Inflammatory macrophage treated with lipopolysaccharide for 4 hours (primary cell): ENCODE measurements around the gene CAPZA2.

ENCODE experiments used
- DNase-seq: peaks from one replicate; pipeline ENCODE4 v3.0.0-alpha.2; 2020

Gene CAPZA2

GRCh38 chr7:116922545-116922944 is 60.2 kb downstream of the CAPZA2 start:
- no peak for DNase-seq

- DNase-seq = no peak
Observed at GRCh38 chr7:116924741-116925140, 62.4 kb downstream of the CAPZA2 start.

- DNase-seq = no peak
Observed at GRCh38 chr7:116929021-116929420, 66.6 kb downstream of the CAPZA2 start.

DNA sequence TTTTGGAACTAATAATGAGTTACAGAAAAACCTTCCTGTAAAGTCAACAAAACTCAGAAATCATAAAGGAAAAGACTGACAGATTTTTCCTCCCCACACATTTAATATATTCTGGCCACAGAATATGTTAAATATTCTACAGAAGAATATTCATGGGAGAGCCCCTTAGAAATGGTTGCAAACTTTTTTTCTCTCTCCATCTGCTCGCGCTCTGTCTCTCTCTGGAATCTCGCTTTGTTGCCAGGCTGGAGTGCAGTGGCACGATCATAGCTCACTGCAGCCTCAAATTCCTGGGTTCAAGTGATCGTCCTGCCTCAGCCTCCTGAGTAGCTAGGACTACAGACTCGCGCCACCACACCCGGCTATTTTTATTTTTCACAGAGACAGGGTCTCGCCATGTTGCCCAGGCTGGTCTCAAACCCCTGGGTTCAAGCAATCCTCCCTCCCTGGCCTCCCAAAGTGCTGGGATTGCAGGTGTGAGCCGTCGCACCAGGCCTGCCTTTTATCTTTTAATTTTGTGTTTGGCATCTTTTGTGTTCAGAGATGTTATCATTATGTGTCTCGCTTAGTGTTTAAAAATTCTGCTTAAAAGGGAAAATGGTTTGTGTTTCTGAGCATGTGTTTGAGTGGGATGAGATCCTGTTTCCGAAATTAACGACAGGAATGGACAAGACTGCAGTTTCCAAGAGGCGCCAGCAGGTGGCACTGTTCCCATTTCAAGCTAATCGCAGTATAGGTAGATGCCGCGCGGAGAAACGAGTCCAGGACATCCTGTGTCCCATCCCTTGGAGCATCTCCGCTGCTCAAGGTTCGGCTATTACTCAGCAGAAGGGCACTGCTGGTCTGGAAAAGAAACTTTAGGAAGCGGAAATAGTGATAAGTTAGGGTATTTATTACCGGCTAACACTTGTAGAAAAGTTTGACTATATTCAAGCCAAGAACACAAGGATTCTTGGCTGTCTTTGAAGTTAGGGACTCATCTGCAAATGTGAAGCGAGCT is 67.8 kb downstream of the CAPZA2 start:
- peak; percentile 70 for DNase-seq

DNA sequence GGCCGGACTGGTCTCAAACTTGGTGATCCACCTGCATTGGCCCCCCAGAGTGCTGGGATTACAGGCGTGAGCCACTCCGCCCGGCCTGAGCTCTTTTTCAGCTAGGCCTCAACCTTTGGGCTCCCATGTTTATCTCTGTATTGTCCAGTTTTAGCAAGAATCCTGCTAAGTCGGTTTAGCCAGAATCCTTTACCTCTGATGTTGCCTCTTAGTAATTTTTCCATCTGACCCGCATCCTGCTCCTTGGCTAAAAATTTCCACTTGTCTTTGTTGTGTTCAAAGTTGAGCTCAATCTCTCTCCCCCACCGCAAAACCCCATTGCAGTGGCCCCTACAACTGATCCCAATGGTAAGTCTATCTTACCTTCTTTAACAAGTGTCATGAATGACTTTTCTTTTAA is 70.2 kb downstream of the CAPZA2 start:
- no peak for DNase-seq

DNA sequence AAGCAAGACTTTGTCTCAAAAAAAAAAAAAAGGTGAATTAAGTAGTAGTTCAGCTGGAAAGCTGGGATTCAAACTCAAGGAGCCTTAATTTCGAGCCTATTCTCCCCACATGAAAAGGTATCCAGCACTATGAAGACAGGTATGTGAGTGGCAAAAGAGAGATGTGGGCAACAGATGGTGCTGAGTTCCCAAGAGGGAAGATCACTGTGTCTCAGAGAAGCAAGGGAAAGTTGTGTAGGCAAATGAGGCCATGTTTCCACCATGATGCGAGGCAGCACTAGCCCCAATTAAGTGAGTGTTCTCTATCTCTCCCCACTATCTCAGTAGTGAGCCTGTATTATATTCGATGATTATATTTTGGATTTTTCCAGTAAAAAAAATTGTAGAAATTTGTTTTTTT is 71.1 kb downstream of the CAPZA2 start:
- no peak for DNase-seq

DNA sequence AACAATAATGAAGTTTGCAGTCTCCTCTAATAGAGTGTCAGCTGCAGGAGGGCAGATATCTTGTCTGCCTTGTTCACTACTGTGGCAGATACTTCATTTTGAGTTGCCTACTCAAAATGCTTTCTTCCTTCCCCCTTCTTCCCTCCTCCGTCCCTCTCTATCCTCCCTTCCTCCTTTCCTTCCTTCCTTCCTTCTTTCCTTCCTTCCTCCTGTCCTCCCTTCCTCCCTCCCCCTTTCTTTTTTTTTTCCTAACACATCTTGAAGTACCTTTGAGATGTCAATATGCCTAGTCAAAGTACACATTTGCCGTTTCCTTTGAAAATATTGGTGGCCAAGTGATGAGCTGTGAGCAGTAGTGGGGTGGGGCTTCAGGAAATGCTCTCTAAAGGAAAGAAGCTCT is 72.2 kb downstream of the CAPZA2 start:
- no peak for DNase-seq

- peak; percentile 50 for DNase-seq
Observed at GRCh38 chr7:116936844-116937243, 74.5 kb downstream of the CAPZA2 start.

- DNase-seq = no peak
Observed at GRCh38 chr7:116938678-116939077, 76.3 kb downstream of the CAPZA2 start.

- no peak for DNase-seq
Observed at GRCh38 chr7:116940689-116941370, 78.4 kb downstream of the CAPZA2 start.

GRCh38 chr7:116942504-116942903 is 80.1 kb downstream of the CAPZA2 start:
- DNase-seq = no peak

DNA sequence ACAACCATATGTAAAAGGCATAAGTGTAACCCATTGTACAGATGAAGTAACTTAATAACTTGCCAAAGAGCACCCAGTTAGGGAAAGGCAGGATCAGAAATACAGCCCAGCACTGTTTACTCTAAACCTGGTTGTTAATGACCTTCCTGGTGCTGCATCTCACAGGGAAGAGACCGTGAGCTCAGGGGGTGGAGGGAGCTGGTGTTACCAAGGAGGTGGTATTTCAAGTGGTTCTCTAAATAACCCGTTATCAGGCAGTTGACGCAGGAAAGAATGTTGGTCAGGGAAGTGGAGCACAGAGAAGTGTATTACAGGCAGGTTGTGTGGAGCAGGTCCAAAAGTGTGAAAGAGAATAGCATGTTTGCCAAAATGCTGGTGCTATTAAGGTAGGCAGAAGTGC is 86.5 kb downstream of the CAPZA2 start:
- no peak for DNase-seq

DNA sequence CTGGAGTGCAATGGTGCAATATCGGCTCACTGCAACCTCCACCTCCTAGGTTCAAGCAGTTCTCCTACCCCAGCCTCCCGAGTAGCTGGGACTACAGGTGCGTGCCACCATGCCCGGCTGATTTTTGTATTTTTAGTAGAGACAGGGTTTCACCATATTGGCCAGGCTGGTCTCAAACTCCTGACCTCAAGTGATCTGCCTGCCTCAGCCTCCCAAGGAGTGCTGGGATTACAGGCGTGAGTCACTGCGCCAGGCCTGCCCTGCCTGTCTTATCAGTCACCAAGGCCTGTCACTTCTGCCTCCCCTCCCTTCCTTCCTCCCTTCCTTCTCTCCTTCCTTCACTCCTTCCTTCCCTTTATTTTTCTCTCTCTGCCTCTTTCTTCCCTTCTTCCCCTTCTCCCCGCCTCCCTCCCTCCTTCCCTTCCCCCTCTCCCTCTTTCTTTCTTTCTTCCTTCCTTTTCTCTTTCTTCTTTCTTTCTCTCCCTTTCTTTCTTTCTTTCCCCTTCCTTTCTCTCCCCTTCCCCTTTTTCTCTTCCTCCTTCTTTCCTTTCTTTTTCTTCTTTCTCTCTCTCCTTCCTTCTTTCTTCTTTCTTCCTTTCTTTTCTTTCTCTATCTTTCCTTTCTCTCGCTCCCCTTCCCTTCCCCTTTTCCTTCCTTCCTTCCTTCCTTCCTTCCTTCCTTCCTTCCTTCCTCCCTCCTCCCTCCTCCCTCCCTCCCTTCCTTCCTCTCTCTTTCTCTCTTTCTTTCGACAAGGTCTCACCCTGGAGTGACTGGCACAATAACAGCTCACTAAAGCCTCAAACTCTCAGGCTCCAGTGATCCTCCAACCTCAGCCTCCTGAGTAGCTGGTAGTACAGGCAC is 87.8 kb downstream of the CAPZA2 start:
- no peak for DNase-seq

GRCh38 chr7:116950889-116951351 is 88.5 kb downstream of the CAPZA2 start:
- DNase-seq = no peak

- DNase-seq = no peak
Observed at GRCh38 chr7:116951366-116952292, 89.2 kb downstream of the CAPZA2 start.

- DNase-seq = peak; percentile 59
Observed at GRCh38 chr7:116952635-116953371, 90.4 kb downstream of the CAPZA2 start.

GRCh38 chr7:116953372-116953905 is 91.1 kb downstream of the CAPZA2 start, which contains the start of gene ST7:
ST7 (plus strand) TSS chr7:116953501; CDS start chr7:116953541, 40 bp downstream.
- peak; percentile 62 for DNase-seq

DNA sequence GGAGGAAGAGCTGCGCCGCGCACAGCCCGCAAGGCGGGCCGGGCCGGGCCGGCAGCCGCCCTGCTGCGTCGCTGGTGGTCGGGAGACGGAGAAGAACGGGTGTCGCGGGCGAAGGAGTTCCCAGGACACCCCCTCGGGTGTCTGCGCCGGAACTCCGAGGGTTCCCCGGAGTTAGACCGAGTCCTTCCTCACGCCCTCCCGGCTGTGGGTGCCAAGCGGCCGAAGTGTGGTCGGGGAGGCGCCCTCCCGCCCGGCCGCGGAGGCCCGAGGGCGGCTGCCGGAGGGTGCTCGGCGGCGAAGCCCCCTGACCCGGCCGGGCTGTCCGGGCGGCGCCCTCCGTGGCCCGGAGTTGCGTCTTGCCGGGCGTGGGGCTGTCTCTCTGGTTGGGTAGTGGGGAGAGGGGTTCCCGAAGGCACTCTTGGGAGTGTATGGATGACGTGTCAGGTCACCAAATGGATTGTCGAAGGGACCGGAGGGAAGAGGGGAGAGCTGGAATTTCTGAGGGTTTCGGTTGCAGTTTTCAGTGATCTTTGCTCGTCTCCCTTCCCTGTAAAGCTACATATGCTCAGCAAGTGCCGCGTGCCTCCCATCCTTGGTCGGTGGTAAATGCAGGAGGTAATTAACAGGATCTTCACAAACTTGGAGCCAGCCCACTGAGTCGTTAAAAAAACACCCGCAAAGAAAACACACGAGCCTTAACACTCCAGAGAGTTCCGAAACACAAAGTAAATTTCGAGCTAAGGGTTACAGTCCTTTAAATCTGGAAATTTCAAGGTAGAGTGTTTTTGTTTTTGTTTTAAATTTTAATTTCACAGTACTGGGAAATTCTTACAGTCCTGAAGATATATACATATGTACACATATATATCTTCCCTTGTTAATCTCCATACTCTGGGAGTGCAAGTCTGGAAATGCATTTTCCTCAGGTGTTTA is 91.8 kb downstream of the CAPZA2 start:
- peak; percentile 85 for DNase-seq

DNA sequence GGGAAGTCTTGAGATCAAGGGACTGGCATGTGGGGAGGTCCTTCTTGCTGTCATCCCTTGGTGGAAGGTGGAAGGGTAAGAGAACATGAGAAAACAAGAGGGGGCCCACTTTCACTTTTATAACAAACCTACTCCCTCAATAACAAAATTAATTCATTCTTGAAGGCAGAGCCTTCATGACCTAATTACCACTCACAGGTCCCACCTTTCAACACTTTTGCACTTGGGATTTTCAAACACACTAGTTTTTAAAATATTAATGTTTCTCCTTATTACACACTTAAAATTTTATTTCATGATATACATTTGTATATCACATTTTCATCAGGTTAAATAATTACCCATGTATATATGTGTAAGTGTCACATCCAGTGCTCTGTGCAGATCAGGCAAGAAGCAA is 93.0 kb downstream of the CAPZA2 start:
- DNase-seq = no peak
